Measurements from ENCODE around the gene CACNB1. TPM values are rescaled to one million over a fixed set of nuclear protein-coding genes. Genes with fewer than 3 reads are reported as not detected.

CACNB1 gene
- total and polyA plus RNA-seq, 10 of the 15 experiments (the other 5 are each of a cell fraction or from before 2014, with no cell fraction given) = 0.06 to 15.6 (median 6.3) TPM

- Histone ChIP-seq H4K20me1 (ENCODE audit: control insufficient read depth, insufficient read depth) (no peaks in the 10 kb centered on the region), H2AFZ (ENCODE audit: control insufficient read depth, low read depth, low read length) (no peak overlapping the region), H3K4me1 (ENCODE audit: control insufficient read depth, insufficient read depth, low read length) (peaks cover 24% of the 10 kb centered on the region), H3K27me3 (replicated peaks in 1 of 2; ENCODE audit: control insufficient read depth in 2 of 2, insufficient read depth in 2 of 2, low read length in 1 of 2) (peaks cover 2 to 3% of the 10 kb centered on the region in 2 experiments; a peak in 1 of 4 replicates), H3K79me2 (ENCODE audit: control insufficient read depth, insufficient read depth, low read length) (no peaks in the 10 kb centered on the region), H3K4me2 (ENCODE audit: control insufficient read depth, insufficient read depth) (no peak overlapping the region), H3K36me3 (ENCODE audit: control insufficient read depth in 2 of 2, insufficient read depth in 2 of 2, low read length in 1 of 2) (no peaks in the 10 kb centered on the region), H3K27ac (ENCODE audit: control insufficient read depth, insufficient read depth) (no peak overlapping the region), H3K4me3 (no peak overlapping the region), H3K9me3 (replicated peaks; ENCODE audit: control insufficient read depth, insufficient read depth, low read length) (no peaks in the 10 kb centered on the region), H3K9ac (ENCODE audit: control insufficient read depth, insufficient read depth, low read length) (no peak overlapping the region)
- DNase-seq (ENCODE audit: low read depth, low spot score) (no peak), FAIRE-seq (no peak), ATAC-seq (no peak)
- ChIA-PET POLR2A (no interaction called here), RAD21 (ENCODE audit: unreplicated experiment) (no interaction called here), SMC1A (ENCODE audit: uncharacterized antibody, unreplicated experiment) (no interaction called here), CTCF (interaction anchor here (0.5 to 1.0 kb wide), 2 partner anchors 20 to 37 kb away, joined by 3 to 5 read pairs; no protein-coding TSS in a partner anchor)
- in situ Hi-C loops (cut with MboI) (no loop called here), intact Hi-C loops (cut with micrococcal nuclease; ENCODE audit: unreplicated experiment) (no loop called here)
- no peak for TF ChIP-seq DPF2 (IDR thresholded peaks at IDR 0.05)
- no peak for TF ChIP-seq ZNF687 (IDR thresholded peaks at IDR 0.05)
- TF ChIP-seq ZBTB33 (IDR thresholded peaks at IDR 0.05) = no peak
- TF ChIP-seq HDGF (IDR thresholded peaks at IDR 0.05) = no peak
- TF ChIP-seq RB1 (IDR thresholded peaks at IDR 0.05; ENCODE audit: borderline replicate concordance) = no peak
- no peak for TF ChIP-seq SMAD1 (IDR thresholded peaks at IDR 0.05; ENCODE audit: low read depth, partially characterized antibody)
- TF ChIP-seq ATF3 (IDR thresholded peaks at IDR 0.05; ENCODE audit: borderline replicate concordance, extremely low read depth, low read depth, low read length) = no peak
- WGBS (ENCODE audit: insufficient coverage, insufficient replicate concordance, low lambda C conversion rate, missing lambda C conversion rate) = 66% methylated on average over 11 of the region's 11 CpGs
- no TSS peak for BruUV-seq (replicated peaks)
Measured at GRCh38 chr17:39212195-39212810, 14.8 kb upstream of the CACNB1 start.
